HG02798 (cell line): ENCODE measurements around the gene RERE.
A peak's percentile ranks its signal among the peaks of the same experiment; 100 is the strongest.

Source experiments
- ATAC-seq: cut with Tn5 transposase; IDR thresholded peaks from one replicate; pipeline ENCODE4 v1.9.1; 2021; ENCODE audit warnings: mild to moderate bottlenecking; ENCODE audit not compliant: unreplicated experiment, poor library complexity

The RERE gene

GRCh38 chr1:8565802-8566201, 251.6 kb downstream of the RERE start:
- no peak for ATAC-seq

DNA sequence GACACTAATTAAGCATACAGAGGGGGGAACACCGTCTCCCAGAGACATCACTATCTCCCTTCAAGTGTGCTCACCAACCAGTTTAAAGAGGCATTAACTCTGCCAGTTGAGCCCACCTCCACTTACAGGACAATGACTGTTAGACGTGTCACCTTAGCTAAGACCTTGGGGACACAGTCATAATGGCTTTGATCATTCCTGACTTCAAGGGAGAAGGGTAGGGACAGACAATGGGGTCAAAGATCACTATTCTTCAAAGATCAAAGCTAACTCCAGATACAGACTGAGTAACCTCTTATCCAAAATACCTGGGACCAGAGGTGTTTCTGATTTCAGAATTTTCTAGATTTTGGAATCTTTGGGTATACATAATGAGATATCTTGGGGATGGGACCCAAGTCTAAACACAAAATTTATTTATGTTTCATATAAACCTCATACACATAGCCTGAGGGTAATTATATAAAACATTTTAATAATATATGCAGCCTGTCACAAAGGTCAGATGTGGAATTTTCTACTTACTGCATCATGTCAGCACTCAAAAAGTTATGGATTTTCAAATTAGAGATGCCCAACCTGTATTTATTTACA, 253.4 kb downstream of the RERE start:
- no peak for ATAC-seq

DNA sequence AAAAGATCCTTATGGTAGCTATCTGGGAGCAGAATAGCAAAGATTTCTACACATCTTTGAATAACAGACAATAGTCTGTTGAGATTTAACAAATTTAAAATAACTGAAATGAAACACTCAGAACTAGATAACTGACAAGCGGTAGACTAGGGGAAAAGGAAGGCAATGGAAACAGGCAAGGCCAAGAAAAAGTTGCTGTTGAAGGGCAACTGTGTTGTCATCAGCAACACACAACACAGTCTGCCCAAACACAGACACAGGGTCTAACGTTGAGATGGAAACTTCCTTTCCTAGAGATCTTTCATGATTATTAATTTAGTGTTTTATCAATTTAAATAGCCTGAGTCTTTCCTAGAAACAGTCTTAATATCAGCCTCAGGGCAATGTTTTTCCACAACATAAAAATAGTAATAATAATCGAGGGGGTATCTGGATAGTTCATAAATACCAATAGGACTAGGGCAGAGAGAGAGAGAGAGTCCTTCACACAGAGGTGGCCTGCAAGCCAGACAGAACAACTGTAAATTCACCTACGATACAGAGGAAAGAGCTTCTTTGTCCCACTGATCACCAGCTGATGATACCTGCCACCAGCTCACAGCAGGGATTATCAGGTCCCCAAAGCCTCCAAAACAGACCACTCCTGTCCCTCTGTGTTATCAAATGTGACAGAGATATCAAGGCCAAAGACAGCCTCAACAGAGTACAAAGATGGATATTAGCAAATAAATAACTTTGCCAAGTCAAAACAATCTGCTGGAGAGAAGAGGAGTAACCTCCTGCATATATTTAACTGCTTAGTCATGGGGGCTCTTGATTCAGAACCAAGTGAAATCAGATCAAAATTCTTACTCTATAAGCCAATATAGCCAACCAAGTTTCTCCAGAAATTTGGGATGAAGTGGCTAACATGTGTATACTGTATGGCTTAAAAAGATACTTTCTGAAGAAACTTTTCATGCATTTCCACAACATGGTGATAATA, 254.3 kb downstream of the RERE start:
- ATAC-seq = no peak

DNA sequence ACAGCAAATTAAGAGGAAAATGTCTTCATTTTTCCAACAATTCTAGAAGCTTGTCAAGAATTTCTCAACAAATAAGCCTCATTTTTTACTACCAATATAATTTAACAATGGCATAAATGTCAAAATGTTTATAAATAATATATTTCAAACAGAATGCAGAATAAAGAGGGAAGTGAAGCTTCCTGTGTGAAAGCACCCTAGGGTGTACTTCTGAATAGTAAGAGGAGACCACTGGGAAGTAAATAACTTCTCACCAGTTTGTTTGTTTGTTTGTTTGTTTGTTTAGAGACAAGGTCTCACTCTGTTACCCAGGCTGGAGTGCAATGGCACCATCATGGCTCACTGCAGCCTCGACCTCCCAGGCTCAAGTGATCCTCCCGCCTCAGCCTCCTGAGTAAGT, 255.2 kb downstream of the RERE start:
- ATAC-seq = no peak

GRCh38 chr1:8560611-8561544, 256.6 kb downstream of the RERE start:
- peak; percentile 49 for ATAC-seq

GRCh38 chr1:8560035-8560434, 257.4 kb downstream of the RERE start:
- no peak for ATAC-seq

DNA sequence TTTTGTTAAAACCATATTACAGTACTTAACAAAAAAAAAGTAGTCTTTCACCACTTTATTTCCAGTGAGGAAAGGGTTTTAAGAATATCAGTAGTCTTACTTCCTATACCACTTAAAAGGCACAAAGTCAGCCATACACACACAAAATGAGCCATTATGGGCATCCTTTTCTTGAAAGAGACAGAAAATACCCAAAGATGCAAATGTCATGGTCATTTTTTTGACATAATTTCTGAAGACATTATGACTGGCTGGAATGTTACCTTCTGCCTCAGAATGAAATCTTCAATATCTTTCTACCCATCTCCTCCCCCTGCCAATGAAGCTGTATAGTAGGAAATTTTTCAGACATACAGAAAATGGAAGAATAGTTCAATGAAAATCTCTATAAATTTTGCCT, 261.9 kb downstream of the RERE start:
- ATAC-seq = no peak

GRCh38 chr1:8554956-8555534, 262.4 kb downstream of the RERE start:
- ATAC-seq = no peak

- ATAC-seq = no peak
Measured at GRCh38 chr1:8552820-8553397, 264.5 kb downstream of the RERE start.

- no peak for ATAC-seq
Measured at GRCh38 chr1:8551613-8552489, 265.6 kb downstream of the RERE start.

DNA sequence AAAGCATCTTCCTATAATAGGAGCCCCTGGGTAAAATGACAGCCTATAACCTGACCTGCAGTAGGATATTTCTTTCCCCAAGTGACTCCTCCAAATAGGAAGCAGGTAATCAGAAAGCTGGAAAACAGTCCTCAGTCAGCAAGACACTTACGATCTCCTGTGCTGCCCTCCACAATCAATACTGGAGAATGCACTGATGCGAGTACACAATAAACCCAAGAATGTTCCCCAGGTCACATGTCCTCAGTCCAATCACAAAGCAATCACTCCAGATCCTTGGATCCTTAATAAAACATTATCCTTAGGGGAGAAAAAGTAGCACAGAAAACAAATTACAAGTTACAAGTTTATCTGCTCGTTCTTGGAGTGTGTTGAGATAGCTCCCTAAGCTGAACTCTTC, 266.4 kb downstream of the RERE start:
- ATAC-seq = no peak

GRCh38 chr1:8547791-8548190, 269.6 kb downstream of the RERE start:
- no peak for ATAC-seq

- ATAC-seq = no peak
Measured at GRCh38 chr1:8545078-8545477, 272.4 kb downstream of the RERE start.

DNA sequence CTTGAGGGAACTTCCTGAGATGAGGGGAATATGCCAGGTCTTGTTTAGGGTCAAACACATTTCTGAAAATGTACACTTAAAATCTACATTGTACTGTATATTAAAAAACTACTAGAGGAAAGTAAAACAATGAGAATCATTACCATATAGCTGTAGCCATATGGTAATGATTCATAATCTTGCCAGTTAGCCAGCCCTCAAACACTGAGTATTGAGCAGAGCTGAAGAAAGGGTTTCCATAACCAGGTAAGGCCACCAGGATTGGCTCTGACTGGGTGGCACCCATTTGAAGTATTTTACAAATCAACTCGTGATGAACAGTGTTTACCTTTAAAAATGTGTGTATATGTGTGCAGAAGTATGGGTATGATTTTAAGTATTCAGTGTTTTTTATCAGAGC, 272.8 kb downstream of the RERE start:
- ATAC-seq = no peak

GRCh38 chr1:8543965-8544364, 273.5 kb downstream of the RERE start:
- ATAC-seq = no peak

GRCh38 chr1:8541961-8542521, 275.4 kb downstream of the RERE start:
- no peak for ATAC-seq

DNA sequence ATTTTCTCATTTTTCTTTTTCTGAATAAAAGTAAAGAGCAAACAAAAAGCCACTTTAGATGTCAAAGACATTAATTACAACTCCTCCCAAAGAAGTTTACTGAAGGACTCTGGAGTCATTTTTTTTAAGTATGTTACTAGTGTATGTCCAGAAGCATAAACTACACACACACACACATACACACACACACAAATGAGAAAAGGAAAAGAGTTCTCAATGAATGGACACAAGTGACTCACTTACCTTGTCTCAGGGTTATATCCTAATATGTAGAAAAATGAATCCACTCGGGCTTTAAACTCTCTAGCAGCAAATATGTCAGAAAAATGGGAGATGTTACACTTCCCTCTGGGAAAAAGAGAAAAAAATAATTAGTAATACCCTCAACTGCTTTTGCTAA, 276.5 kb downstream of the RERE start:
- no peak for ATAC-seq

DNA sequence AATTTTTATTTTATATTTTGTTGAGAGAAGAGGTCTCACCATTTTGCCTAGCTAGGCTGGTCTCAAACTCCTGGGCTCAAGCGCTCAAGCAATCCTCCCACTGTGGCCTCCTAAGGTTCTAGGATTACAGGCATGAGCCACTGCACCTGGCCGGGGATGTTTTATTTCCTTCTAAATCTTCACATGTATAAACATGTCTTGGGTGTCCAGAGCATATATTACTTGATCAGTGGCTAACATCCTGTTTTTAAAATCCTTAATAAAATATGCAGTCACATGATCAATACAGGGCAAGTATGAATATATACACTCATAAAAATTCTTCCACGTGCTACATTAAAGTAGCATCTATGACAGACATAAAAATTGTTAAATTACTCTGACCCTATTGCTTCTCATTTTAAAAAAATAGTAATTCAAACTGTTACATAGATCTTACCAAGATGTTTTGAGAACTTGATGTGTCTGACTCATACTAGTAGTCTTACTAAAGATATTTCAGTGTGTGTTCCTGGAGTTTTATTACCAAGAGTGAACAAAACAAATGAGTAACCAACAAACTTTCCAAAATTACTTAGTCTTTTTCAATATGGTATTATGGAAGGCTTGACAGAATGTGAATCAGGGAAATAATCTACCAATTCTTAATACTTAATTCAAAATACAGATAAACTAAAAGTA, 277.0 kb downstream of the RERE start:
- no peak for ATAC-seq
